Gastroesophageal sphincter (tissue), 4 donors: Measurements from ENCODE around the gene STXBP1. TPM values are rescaled to one million over a fixed set of nuclear protein-coding genes. Genes with fewer than 3 reads are reported as not detected.
A peak's percentile ranks its signal among the peaks of the same experiment; 100 is the strongest.

Source experiments
- ATAC-seq: fragments of 150-250 bp; one replicate; pipeline ENCODE4 v1.9.1; 2016; ENCODE audit warnings: mild to moderate bottlenecking, moderate library complexity
- H3K27ac ChIP-seq, 4 donors: fragments of 200-600 bp; sonication (generic) in 3 of 4; 1 replicate in 3 of 4; 2 replicates in 1 of 4; pipeline ENCODE4 v1.5.1; 2016 to 2019
- H3K27me3 ChIP-seq: fragments of 200-600 bp; sonication (generic); one replicate; pipeline ENCODE4 v1.5.1; 2019
- H3K36me3 ChIP-seq, 2 donors: fragments of 200-600 bp; sonication (generic); one replicate each; pipeline ENCODE4 v1.5.1; 2019; ENCODE audit warnings: control low read depth in 1 of 2
- H3K4me1 ChIP-seq, 3 donors: fragments of 200-600 bp; sonication (generic); 1 replicate in 2 of 3; 2 replicates in 1 of 3; pipeline ENCODE4 v1.5.1; 2016 to 2019; ENCODE audit warnings: control low read depth in 2 of 3
- H3K4me3 ChIP-seq, 2 donors: fragments of 200-600 bp; sonication (generic); one replicate each; pipeline ENCODE4 v1.5.1; 2019; ENCODE audit warnings: mild to moderate bottlenecking in 1 of 2, moderate library complexity in 1 of 2
- H3K9me3 ChIP-seq, 3 donors: fragments of 200-600 bp; sonication (generic); one replicate each; pipeline ENCODE4 v1.5.1; 2017 to 2019; ENCODE audit warnings: control low read depth in 2 of 3
- CTCF ChIP-seq, 4 experiments: fragments of 200-600 bp in 2 of 4; fragments of 450-650 bp in 2 of 4; sonication (generic) in 1 of 4; IDR thresholded peaks; one replicate each; pipeline ENCODE4 v1.5.1; 2017 to 2019; ENCODE audit warnings: antibody characterized with exemption in 4 of 4, mild to moderate bottlenecking in 2 of 4, moderate library complexity in 2 of 4
- EP300 ChIP-seq: sonication (generic); formaldehyde crosslinking; IDR thresholded peaks from one replicate; pipeline ENCODE4 v1.6.1; 2017; ENCODE audit warnings: antibody characterized with exemption, mild to moderate bottlenecking
- POLR2A ChIP-seq, 2 donors: fragments of 450-650 bp; IDR thresholded peaks; one replicate each; pipeline ENCODE4 v1.6.1; 2017; ENCODE audit warnings: antibody characterized with exemption in 2 of 2, mild to moderate bottlenecking in 2 of 2, moderate library complexity in 1 of 2
- POLR2AphosphoS5 ChIP-seq: sonication (generic); formaldehyde crosslinking; IDR thresholded peaks from one replicate; pipeline ENCODE4 v1.6.1; 2017; ENCODE audit warnings: antibody characterized with exemption
- WGBS, 2 donors: methylation state at CpG; one replicate each; pipeline ENCODE4 v1.1.5; 2018; ENCODE audit warnings: low coverage in 1 of 2; 5-methylcytosine and 5-hydroxymethylcytosine counted together
- total RNA-seq, 4 donors: library from RNA; depleted of rRNA; stranded (reverse); fragments of >200 nt; gene quantifications; one replicate each; pipeline ENCODE4 v1.1.0, GENCODE V29; 2016

STXBP1 gene
- total RNA-seq, 4 donors from 2014 or later: 25.7 to 47.0 (median 33.1) TPM

GRCh38 chr9:127712371-127712770 is 100.3 kb downstream of the STXBP1 start:
- peaks cover 0 to 13% of the 10 kb centered on the region in 2 donors for H3K36me3 ChIP-seq
- no peak overlapping the region for H3K27ac ChIP-seq
- 70% methylated on average over 2 of the region's 11 CpGs; no CpG with 5 or more reads in 1 of the 2 donors for WGBS, 2 donors
- no peaks in the 10 kb centered on the region for H3K27me3 ChIP-seq
- H3K9me3 ChIP-seq: no peaks in the 10 kb centered on the region
- H3K4me3 ChIP-seq: no peak overlapping the region
- ATAC-seq: no peak
- TF ChIP-seq EP300: no peak
- TF ChIP-seq CTCF (IDR thresholded peaks at IDR 0.05): no peak
- TF ChIP-seq POLR2AphosphoS5: no peak
- TF ChIP-seq POLR2A (IDR thresholded peaks at IDR 0.05): no peak
- H3K4me1 ChIP-seq: peaks cover 0 to 22% (median 11%) of the 10 kb centered on the region in 3 donors

GRCh38 chr9:127712867-127713266 is 100.8 kb downstream of the STXBP1 start:
- Histone ChIP-seq H3K27ac (no peak overlapping the region), H3K36me3 (peaks cover 0 to 13% of the 10 kb centered on the region in 2 donors), H3K4me3 (no peak overlapping the region), H3K27me3 (no peaks in the 10 kb centered on the region), H3K9me3 (no peaks in the 10 kb centered on the region), H3K4me1 (peaks cover 0 to 22% (median 11%) of the 10 kb centered on the region in 3 donors)
- ATAC-seq: no peak
- 100% methylated on average over 6 of the region's 10 CpGs; no CpG with 5 or more reads in 1 of the 2 donors for WGBS, 2 donors
- no peak for TF ChIP-seq POLR2AphosphoS5

- Histone ChIP-seq H3K27ac (no peak overlapping the region), H3K4me3 (peak overlapping the region in 1 of 2 donors; percentile 78), H3K27me3 (no peaks in the 10 kb centered on the region), H3K4me1 (peaks cover 0 to 22% (median 11%) of the 10 kb centered on the region in 3 donors), H3K36me3 (peaks cover 0 to 13% of the 10 kb centered on the region in 2 donors), H3K9me3 (no peaks in the 10 kb centered on the region)
- no CpG with 5 or more reads among the region's 19 CpGs for WGBS, 2 donors
- TF ChIP-seq EP300 (no peak), POLR2AphosphoS5 (no peak), POLR2A (IDR thresholded peaks at IDR 0.05) (no peak), CTCF (IDR thresholded peaks at IDR 0.05) (no peak)
- ATAC-seq: no peak
Measured at GRCh38 chr9:127714020-127714750, 102.1 kb downstream of the STXBP1 start.

GRCh38 chr9:127714951-127715469 is 102.9 kb downstream of the STXBP1 start:
- no peaks in the 10 kb centered on the region for H3K9me3 ChIP-seq
- peaks cover 0 to 22% (median 11%) of the 10 kb centered on the region in 3 donors for H3K4me1 ChIP-seq
- 0% methylated on average over 8 of the region's 44 CpGs; no CpG with 5 or more reads in 1 of the 2 donors for WGBS, 2 donors
- peak overlapping the region; percentile 46 to 78 for H3K4me3 ChIP-seq
- ATAC-seq: no peak
- TF ChIP-seq EP300 (no peak), POLR2AphosphoS5 (no peak)
- peak overlapping the region in 3 of 4 donors; percentile 85 to 88 (median 85) for H3K27ac ChIP-seq
- H3K36me3 ChIP-seq: peaks cover 0 to 13% of the 10 kb centered on the region in 2 donors
- no peaks in the 10 kb centered on the region for H3K27me3 ChIP-seq

GRCh38 chr9:127715470-127716337 is 103.6 kb downstream of the STXBP1 start, which contains the start of the genes PTRH1 and TTC16:
Gene PTRH1 (minus strand): TSS chr9:127715663. CDS start chr9:127715639, 24 bp downstream.
Gene TTC16 (plus strand): TSS chr9:127716079. CDS start chr9:127716146, 67 bp downstream.
- H3K27me3 ChIP-seq: no peaks in the 10 kb centered on the region
- no peaks in the 10 kb centered on the region for H3K9me3 ChIP-seq
- peak within 1 kb of the TSS; percentile 46 to 78 for H3K4me3 ChIP-seq
- TF ChIP-seq EP300 (no peak), POLR2AphosphoS5 (peak; percentile 72), CTCF (IDR thresholded peaks at IDR 0.05) (no peak), POLR2A (IDR thresholded peaks at IDR 0.05) (peak in 1 of 2 donors; percentile 27)
- H3K4me1 ChIP-seq: peaks cover 0 to 22% (median 11%) of the 10 kb centered on the region in 3 donors
- WGBS, 2 donors: 5% methylated on average over 14 of the region's 65 CpGs; no CpG with 5 or more reads in 1 of the 2 donors
- ATAC-seq: peak; percentile 98
- H3K27ac ChIP-seq: peak within 1 kb of the TSS; percentile 5 to 88 (median 85)
- peaks cover 0 to 13% of the 10 kb centered on the region in 2 donors for H3K36me3 ChIP-seq
